A673 (cell line): ENCODE results near the gene PGP. TPM values are rescaled to one million over a fixed set of nuclear protein-coding genes. Genes with fewer than 3 reads are reported as not detected.

Source experiments
- BruUV-seq: library from RNA; stranded (reverse); fragments of 400-500 nt; replicated peaks from 2 replicates; lab custom pipeline; 2021; lab: Mats Ljungman, UMichigan
- CTCF ChIA-PET: fragments of 300-600 bp; sonication (Branson Sonifier 250); formaldehyde crosslinking; loops from one replicate; lab custom pipeline; 2022; ENCODE audit warnings: antibody characterized with exemption; lab: Charles Lee
- POLR2A ChIA-PET: fragments of 300-600 bp; sonication (Branson Sonifier 250); formaldehyde crosslinking; loops from one replicate; lab custom pipeline; 2022; ENCODE audit warnings: antibody characterized with exemption; ENCODE audit not compliant: low non-redundant PET; lab: Charles Lee
- DNase-seq: peaks from one replicate; pipeline ENCODE4 v3.0.0-alpha.2; 2015; ENCODE audit warnings: low spot score
- H3K27ac ChIP-seq: fragments of 200-600 bp; sonication (generic); 2 replicates; pipeline ENCODE4 v1.5.1; 2016; ENCODE audit warnings: mixed run types, low read depth, mild to moderate bottlenecking, mixed read lengths, antibody characterized with exemption, low read length; ENCODE audit not compliant: poor library complexity, severe bottlenecking
- H3K27me3 ChIP-seq: fragments of 200-600 bp; sonication (generic); replicated peaks from 2 replicates; pipeline ENCODE4 v1.6.1; 2017; ENCODE audit warnings: mixed run types, low read depth, mild to moderate bottlenecking, mixed read lengths, antibody characterized with exemption, low read length; ENCODE audit not compliant: insufficient read depth, poor library complexity
- H3K36me3 ChIP-seq: fragments of 200-600 bp; sonication (generic); 2 replicates; pipeline ENCODE4 v1.6.1; 2016; ENCODE audit warnings: mixed run types, mild to moderate bottlenecking, mixed read lengths, antibody characterized with exemption, low read length; ENCODE audit not compliant: insufficient read depth, poor library complexity, severe bottlenecking
- H3K4me1 ChIP-seq: fragments of 200-600 bp; sonication (generic); 2 replicates; pipeline ENCODE4 v1.6.1; 2017; ENCODE audit warnings: mixed run types, mild to moderate bottlenecking, mixed read lengths, antibody characterized with exemption, low read length; ENCODE audit not compliant: insufficient read depth, poor library complexity, severe bottlenecking
- H3K4me3 ChIP-seq: fragments of 200-600 bp; sonication (generic); 2 replicates; pipeline ENCODE4 v1.5.1; 2016; ENCODE audit warnings: low read depth, mixed run types, mild to moderate bottlenecking, mixed read lengths, low read length; ENCODE audit not compliant: poor library complexity, severe bottlenecking
- H3K9me3 ChIP-seq: fragments of 200-600 bp; sonication (generic); 2 replicates; pipeline ENCODE4 v1.6.1; 2016; ENCODE audit warnings: mixed run types, low read depth, mild to moderate bottlenecking, mixed read lengths, antibody characterized with exemption, low read length; ENCODE audit not compliant: poor library complexity, severe bottlenecking
- EZH2 ChIP-seq: fragments of 200-600 bp; sonication (generic); IDR thresholded peaks from 2 replicates; pipeline ENCODE4 v1.6.1; 2017; ENCODE audit warnings: borderline replicate concordance, low read depth, mild to moderate bottlenecking, mixed read lengths, antibody characterized with exemption, low read length; ENCODE audit not compliant: poor library complexity, severe bottlenecking
- intact Hi-C: fragments of 100-400 bp; cut with micrococcal nuclease; formaldehyde crosslinking; loops from one replicate; pipeline ENCODE4 v1.10.0; 2022; ENCODE audit not compliant: unreplicated experiment
- total RNA-seq: library from RNA; stranded (reverse); gene quantifications from 2 replicates; pipeline ENCODE4 v1.2.3, GENCODE V29; 2021
- TF ChIP-seq, protein P1 (sequence below): fragments of 300-800, 200-600 bp; sonication (generic); conservative IDR thresholded peaks from 2 replicates; pipeline ENCODE4 v1.5.1; 2017; ENCODE audit warnings: low read depth, mild to moderate bottlenecking, antibody characterized with exemption, low read length, moderate library complexity, mixed read lengths

Gene PGP
- total RNA-seq, 1 experiment from 2014 or later, result 26.5 TPM

GRCh38 chr16:2230376-2230775, 15.7 kb upstream of the PGP start:
- POLR2A ChIA-PET, result no interaction called here
- peaks cover 40% of the 10 kb centered on the region for H3K36me3 ChIP-seq
- BruUV-seq, result no TSS peak
- DNase-seq, result no peak
- H3K4me1 ChIP-seq, result no peaks in the 10 kb centered on the region
- no peak overlapping the region for H3K4me3 ChIP-seq
- TF ChIP-seq, protein P1, sequence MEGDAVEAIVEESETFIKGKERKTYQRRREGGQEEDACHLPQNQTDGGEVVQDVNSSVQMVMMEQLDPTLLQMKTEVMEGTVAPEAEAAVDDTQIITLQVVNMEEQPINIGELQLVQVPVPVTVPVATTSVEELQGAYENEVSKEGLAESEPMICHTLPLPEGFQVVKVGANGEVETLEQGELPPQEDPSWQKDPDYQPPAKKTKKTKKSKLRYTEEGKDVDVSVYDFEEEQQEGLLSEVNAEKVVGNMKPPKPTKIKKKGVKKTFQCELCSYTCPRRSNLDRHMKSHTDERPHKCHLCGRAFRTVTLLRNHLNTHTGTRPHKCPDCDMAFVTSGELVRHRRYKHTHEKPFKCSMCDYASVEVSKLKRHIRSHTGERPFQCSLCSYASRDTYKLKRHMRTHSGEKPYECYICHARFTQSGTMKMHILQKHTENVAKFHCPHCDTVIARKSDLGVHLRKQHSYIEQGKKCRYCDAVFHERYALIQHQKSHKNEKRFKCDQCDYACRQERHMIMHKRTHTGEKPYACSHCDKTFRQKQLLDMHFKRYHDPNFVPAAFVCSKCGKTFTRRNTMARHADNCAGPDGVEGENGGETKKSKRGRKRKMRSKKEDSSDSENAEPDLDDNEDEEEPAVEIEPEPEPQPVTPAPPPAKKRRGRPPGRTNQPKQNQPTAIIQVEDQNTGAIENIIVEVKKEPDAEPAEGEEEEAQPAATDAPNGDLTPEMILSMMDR, result no peak
- TF ChIP-seq EZH2, result no peak
- H3K9me3 ChIP-seq, result no peaks in the 10 kb centered on the region
- H3K27me3 ChIP-seq, result no peaks in the 10 kb centered on the region
- CTCF ChIA-PET, result no interaction called here
- intact Hi-C loops, result no loop called here
- no peak overlapping the region for H3K27ac ChIP-seq

DNA sequence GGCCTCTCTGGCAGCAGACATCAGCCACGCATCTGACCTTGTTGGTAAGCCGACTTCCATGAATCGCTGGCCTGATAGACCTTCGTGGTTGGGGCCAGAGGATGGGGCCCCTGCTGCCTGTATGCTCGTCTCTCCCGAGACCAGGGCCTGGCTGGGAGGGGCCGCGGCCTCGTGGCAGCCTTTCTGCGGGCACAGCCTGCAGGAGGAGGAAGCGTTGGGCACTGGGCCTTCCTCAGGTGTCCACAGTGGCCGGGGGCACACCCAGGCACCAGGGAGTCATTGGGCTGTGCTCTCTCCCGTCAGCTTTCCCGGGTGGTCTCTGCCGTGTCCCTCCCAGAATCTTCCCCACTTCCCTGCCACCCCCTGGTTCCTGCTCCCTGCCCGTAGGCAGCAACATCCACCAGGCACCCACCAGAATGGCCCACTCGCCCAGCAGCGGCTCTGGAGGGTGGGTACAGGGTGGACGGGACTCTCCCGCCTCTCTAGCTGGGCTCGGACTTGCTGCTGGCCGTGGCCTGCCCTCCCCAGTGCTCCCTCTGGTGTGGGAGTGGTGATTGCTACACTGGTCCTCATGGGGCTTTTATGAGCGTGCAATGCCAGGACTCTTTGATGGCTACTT, 15.1 kb upstream of the PGP start:
- no peak overlapping the region for H3K27ac ChIP-seq
- intact Hi-C loops, result no loop called here
- no peaks in the 10 kb centered on the region for H3K4me1 ChIP-seq
- BruUV-seq, result no TSS peak
- H3K27me3 ChIP-seq, result no peaks in the 10 kb centered on the region
- no peak for DNase-seq
- no peak for TF ChIP-seq EZH2
- TF ChIP-seq, protein P1, result no peak
- no peak overlapping the region for H3K4me3 ChIP-seq
- H3K9me3 ChIP-seq, result no peaks in the 10 kb centered on the region
- POLR2A ChIA-PET, result no interaction called here
- peaks cover 37% of the 10 kb centered on the region for H3K36me3 ChIP-seq
- CTCF ChIA-PET, result no interaction called here

GRCh38 chr16:2229091-2229490, 14.5 kb upstream of the PGP start:
- no peaks in the 10 kb centered on the region for H3K9me3 ChIP-seq
- DNase-seq, result no peak
- intact Hi-C loops, result no loop called here
- no peak overlapping the region for H3K27ac ChIP-seq
- POLR2A ChIA-PET, result no interaction called here
- H3K36me3 ChIP-seq, result peaks cover 31% of the 10 kb centered on the region
- TF ChIP-seq, protein P1, result no peak
- TF ChIP-seq EZH2, result no peak
- H3K27me3 ChIP-seq, result no peaks in the 10 kb centered on the region
- H3K4me3 ChIP-seq, result no peak overlapping the region
- BruUV-seq, result no TSS peak
- CTCF ChIA-PET, result no interaction called here
- no peaks in the 10 kb centered on the region for H3K4me1 ChIP-seq
